DND-41 (cell line): Measurements from ENCODE around the gene NUDT11.
"Not testable (repeated sequence)": the region's sequence is repeated elsewhere in the genome, so short reads cannot be mapped to it uniquely, and the experiment has no call there.

ENCODE experiments used
- ATAC-seq: fragments of 200-7000 bp; cut with Tn5 transposase; 3 replicates; pipeline ENCODE4 v1.9.1; 2021; ENCODE audit warnings: low read depth; ENCODE audit not compliant: insufficient read depth
- DNase-seq: peaks from one replicate; pipeline ENCODE4 v3.0.0-alpha.2; 2020
- H2AFZ ChIP-seq: 2 replicates; pipeline ENCODE4 v1.6.0; 2012; ENCODE audit warnings: low read depth, low read length
- H3K27ac ChIP-seq: 2 replicates; pipeline ENCODE4 v1.5.1; 2012; ENCODE audit warnings: low read length, inconsistent platforms
- H3K27me3 ChIP-seq: fragments of 200-600 bp; sonication (generic); 2 replicates; pipeline ENCODE4 v1.6.0; 2012; ENCODE audit warnings: low read length, mild to moderate bottlenecking, inconsistent platforms; ENCODE audit not compliant: insufficient read depth, poor library complexity
- H3K36me3 ChIP-seq: 2 replicates; pipeline ENCODE4 v1.5.1; 2012; ENCODE audit warnings: low read length, inconsistent platforms; ENCODE audit not compliant: insufficient read depth
- H3K4me1 ChIP-seq: 2 replicates; pipeline ENCODE4 v1.5.1; 2012; ENCODE audit warnings: mild to moderate bottlenecking, low read length; ENCODE audit not compliant: insufficient read depth
- H3K4me2 ChIP-seq: 2 replicates; pipeline ENCODE4 v1.6.0; 2012; ENCODE audit warnings: mild to moderate bottlenecking, moderate library complexity, low read length, inconsistent platforms; ENCODE audit not compliant: insufficient read depth
- H3K4me3 ChIP-seq, 2 experiments: fragments of 200-600 bp in 1 of 2; shearing (Covaris generic) in 1 of 2; 2 replicates each; pipeline ENCODE4 v1.5.1; 2012 to 2016; ENCODE audit warnings: inconsistent platforms in 2 of 2, low read length in 2 of 2, mild to moderate bottlenecking in 2 of 2, low read depth in 1 of 2, moderate library complexity in 1 of 2
- H3K79me2 ChIP-seq: 2 replicates; pipeline ENCODE4 v1.6.0; 2012; ENCODE audit warnings: low read length, inconsistent platforms; ENCODE audit not compliant: insufficient read depth
- H3K9ac ChIP-seq: 2 replicates; pipeline ENCODE4 v1.6.0; 2012; ENCODE audit warnings: low read depth, mild to moderate bottlenecking, inconsistent platforms, low read length, moderate library complexity
- H3K9me3 ChIP-seq: 2 replicates; pipeline ENCODE4 v1.5.1; 2012; ENCODE audit warnings: low read length, moderate library complexity, mild to moderate bottlenecking, inconsistent platforms; ENCODE audit not compliant: insufficient read depth, severe bottlenecking
- H4K20me1 ChIP-seq: 2 replicates; pipeline ENCODE4 v1.6.0; 2012; ENCODE audit warnings: low read length; ENCODE audit not compliant: insufficient read depth
- EZH2 ChIP-seq: IDR thresholded peaks from 3 replicates; pipeline ENCODE4 v1.6.1; 2012; ENCODE audit warnings: borderline replicate concordance, low read depth, mild to moderate bottlenecking, moderate library complexity, low read length, inconsistent platforms; ENCODE audit not compliant: severe bottlenecking
- TF ChIP-seq, protein P1 (sequence below): IDR thresholded peaks from 2 replicates; pipeline ENCODE4 v1.5.1; 2012; ENCODE audit warnings: borderline replicate concordance, low read length, moderate library complexity, mild to moderate bottlenecking; ENCODE audit not compliant: poor library complexity, severe bottlenecking; ENCODE audit errors: extremely low read depth

Gene NUDT11

DNA sequence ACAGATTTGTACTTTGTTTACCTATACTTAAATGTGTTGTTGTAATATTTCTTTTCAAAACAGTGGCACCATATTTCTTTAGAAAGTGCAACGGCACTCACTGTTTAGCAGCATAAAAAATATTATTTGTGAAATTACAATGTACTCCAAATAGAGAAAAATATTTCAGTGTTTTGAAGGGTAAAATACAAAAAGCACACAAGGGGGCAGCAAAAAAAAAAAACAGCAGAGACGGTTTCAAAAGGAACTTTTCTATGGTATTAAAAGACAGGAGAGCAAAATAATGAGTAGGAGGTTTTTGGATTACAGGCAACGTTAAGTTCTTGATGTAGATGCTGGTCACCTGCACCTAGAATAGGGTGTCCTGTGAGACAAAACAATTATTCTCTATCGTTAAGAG, 2.0 kb downstream of the NUDT11 start:
- no peaks in the 10 kb centered on the region for H3K4me1 ChIP-seq
- TF ChIP-seq, protein P1, sequence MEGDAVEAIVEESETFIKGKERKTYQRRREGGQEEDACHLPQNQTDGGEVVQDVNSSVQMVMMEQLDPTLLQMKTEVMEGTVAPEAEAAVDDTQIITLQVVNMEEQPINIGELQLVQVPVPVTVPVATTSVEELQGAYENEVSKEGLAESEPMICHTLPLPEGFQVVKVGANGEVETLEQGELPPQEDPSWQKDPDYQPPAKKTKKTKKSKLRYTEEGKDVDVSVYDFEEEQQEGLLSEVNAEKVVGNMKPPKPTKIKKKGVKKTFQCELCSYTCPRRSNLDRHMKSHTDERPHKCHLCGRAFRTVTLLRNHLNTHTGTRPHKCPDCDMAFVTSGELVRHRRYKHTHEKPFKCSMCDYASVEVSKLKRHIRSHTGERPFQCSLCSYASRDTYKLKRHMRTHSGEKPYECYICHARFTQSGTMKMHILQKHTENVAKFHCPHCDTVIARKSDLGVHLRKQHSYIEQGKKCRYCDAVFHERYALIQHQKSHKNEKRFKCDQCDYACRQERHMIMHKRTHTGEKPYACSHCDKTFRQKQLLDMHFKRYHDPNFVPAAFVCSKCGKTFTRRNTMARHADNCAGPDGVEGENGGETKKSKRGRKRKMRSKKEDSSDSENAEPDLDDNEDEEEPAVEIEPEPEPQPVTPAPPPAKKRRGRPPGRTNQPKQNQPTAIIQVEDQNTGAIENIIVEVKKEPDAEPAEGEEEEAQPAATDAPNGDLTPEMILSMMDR, result no peak
- no peak for TF ChIP-seq EZH2
- no peaks in the 10 kb centered on the region for H3K9me3 ChIP-seq
- no peaks in the 10 kb centered on the region for H3K79me2 ChIP-seq
- no peaks in the 10 kb centered on the region for H4K20me1 ChIP-seq
- no peak overlapping the region for H3K4me3 ChIP-seq
- no peak for DNase-seq
- no peak overlapping the region for H2AFZ ChIP-seq
- no peaks in the 10 kb centered on the region for H3K27me3 ChIP-seq
- no peak overlapping the region for H3K9ac ChIP-seq
- no peak overlapping the region for H3K27ac ChIP-seq
- no peak overlapping the region for H3K4me2 ChIP-seq
- ATAC-seq, result no peak
- no peaks in the 10 kb centered on the region for H3K36me3 ChIP-seq

- no peak overlapping the region for H2AFZ ChIP-seq
- H4K20me1 ChIP-seq, result no peaks in the 10 kb centered on the region
- no peak overlapping the region for H3K9ac ChIP-seq
- H3K27me3 ChIP-seq, result no peaks in the 10 kb centered on the region
- no peaks in the 10 kb centered on the region for H3K9me3 ChIP-seq
- TF ChIP-seq, protein P1, result no peak
- TF ChIP-seq EZH2, result no peak
- no peak overlapping the region for H3K4me3 ChIP-seq
- H3K27ac ChIP-seq, result no peak overlapping the region
- no peaks in the 10 kb centered on the region for H3K4me1 ChIP-seq
- no peaks in the 10 kb centered on the region for H3K36me3 ChIP-seq
- H3K79me2 ChIP-seq, result no peaks in the 10 kb centered on the region
- DNase-seq (no peak), ATAC-seq (no peak)
- no peak overlapping the region for H3K4me2 ChIP-seq
These were observed 8.5 kb downstream of the NUDT11 start for GRCh38 chrX:51487960-51488267.

GRCh38 chrX:51484616-51485015, 11.8 kb downstream of the NUDT11 start:
- no peak for DNase-seq
- TF ChIP-seq, protein P1, result no peak
- no peak for TF ChIP-seq EZH2
- H3K4me1 ChIP-seq, result no peaks in the 10 kb centered on the region

GRCh38 chrX:51482411-51482810, 14.0 kb downstream of the NUDT11 start:
- not testable (repeated sequence) for H3K9me3 ChIP-seq, H3K27me3 ChIP-seq, H3K4me1 ChIP-seq, H2AFZ ChIP-seq, DNase-seq, H3K4me3 ChIP-seq, H3K36me3 ChIP-seq, H3K27ac ChIP-seq, H3K9ac ChIP-seq, H4K20me1 ChIP-seq, ATAC-seq, H3K4me2 ChIP-seq, H3K79me2 ChIP-seq

More at GRCh38 chrX:51484616-51485015, 11.8 kb downstream of the NUDT11 start:
- no peak for ATAC-seq
- no peaks in the 10 kb centered on the region for H3K36me3 ChIP-seq
- no peak overlapping the region for H3K4me2 ChIP-seq
- no peak overlapping the region for H2AFZ ChIP-seq
- no peaks in the 10 kb centered on the region for H3K79me2 ChIP-seq
- H3K27ac ChIP-seq, result no peak overlapping the region
- H3K9me3 ChIP-seq, result no peaks in the 10 kb centered on the region
- no peaks in the 10 kb centered on the region for H3K27me3 ChIP-seq
- no peak overlapping the region for H3K4me3 ChIP-seq
- H4K20me1 ChIP-seq, result no peaks in the 10 kb centered on the region
- no peak overlapping the region for H3K9ac ChIP-seq
